PC-9 (cell line): ENCODE results near the gene AOAH.

Source experiments
- CTCF ChIP-seq: fragments of 200-600 bp; sonication (generic); conservative IDR thresholded peaks from 2 replicates; pipeline ENCODE4 v1.6.1; 2017; ENCODE audit warnings: mixed run types, antibody characterized with exemption, mild to moderate bottlenecking, moderate library complexity
- EZH2 ChIP-seq: fragments of 200-600 bp; sonication (generic); IDR thresholded peaks from 2 replicates; pipeline ENCODE4 v1.8.0; 2017; ENCODE audit warnings: antibody characterized with exemption, low read depth

DNA sequence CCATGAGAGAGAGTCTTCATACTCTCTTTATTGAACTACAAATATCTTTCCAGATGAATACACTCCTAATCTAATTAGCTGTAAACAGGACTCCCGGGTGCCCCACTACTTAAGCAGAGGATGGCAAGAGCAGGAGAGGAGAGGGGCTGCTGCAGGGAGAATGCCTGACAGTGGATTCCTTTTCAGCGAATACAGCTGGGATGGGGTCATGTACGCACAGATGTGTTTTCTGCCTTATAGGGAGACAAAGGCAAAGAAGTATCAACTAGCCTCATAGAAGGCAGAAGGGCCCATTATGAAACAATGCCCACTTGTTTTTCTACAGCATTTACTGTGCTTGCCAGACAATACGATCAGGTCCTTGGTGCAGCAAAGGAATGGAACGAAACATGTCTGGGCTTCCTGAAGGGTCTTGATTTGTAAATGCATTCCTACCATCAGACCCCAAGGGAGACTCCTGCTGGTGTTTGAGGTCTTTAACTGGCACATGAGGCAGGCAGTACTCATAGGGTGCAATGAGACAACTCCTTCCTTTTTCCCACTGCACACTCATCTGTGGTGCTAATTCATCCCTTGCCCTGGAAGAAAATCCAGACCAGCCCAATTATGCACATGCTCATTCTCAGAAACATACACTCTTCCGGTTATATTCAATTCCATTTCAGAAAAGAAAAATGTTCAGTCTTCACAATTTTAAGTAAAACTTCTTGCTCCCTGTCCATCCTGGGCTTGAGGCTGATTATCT, 117.1 kb downstream of the AOAH start:
- TF ChIP-seq CTCF (no peak), EZH2 (no peak)
